ENCODE data around the gene GJC2. TPM values are rescaled to one million over a fixed set of nuclear protein-coding genes. Genes with fewer than 3 reads are reported as not detected.

Gene GJC2
- polyA plus RNA-seq, 1 of the 3 experiments (the other 2 are of a cell fraction) = 0.92 TPM

DNA sequence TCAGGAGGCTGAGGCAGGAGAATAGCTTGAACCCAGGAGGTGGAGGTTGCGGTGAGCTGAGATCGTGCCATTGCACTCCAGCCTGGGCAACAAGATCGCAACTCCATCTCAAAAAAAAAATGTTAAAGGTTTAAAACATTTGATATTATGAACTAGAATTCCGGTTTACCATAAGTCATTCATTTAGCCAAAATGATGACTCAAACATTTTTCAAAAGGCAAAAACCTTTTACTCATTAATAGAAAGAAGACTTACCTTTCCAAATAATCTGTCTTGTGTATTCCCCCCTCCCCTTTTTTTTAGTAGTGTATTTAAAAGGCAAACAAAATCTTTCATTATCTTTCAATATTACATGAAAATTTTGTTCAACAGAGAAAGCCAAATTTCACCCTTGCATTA is 32.4 kb upstream of the GJC2 start:
- 89% methylated on average over 4 of the region's 4 CpGs for WGBS (ENCODE audit: low lambda C conversion rate)
- TF ChIP-seq TCF12 (IDR thresholded peaks at IDR 0.05) (no peak), REST (IDR thresholded peaks at IDR 0.05; ENCODE audit: low read depth, low read length) (no peak), NFIC (IDR thresholded peaks at IDR 0.05; ENCODE audit: borderline replicate concordance) (no peak), EZH2phosphoT487 (IDR thresholded peaks at IDR 0.05; ENCODE audit: borderline replicate concordance, low read depth) (no peak), EP300 (IDR thresholded peaks at IDR 0.05; ENCODE audit: borderline replicate concordance in 1 of 2, low read depth in 1 of 2, low read length in 1 of 2) (no peak), IRF3 (IDR thresholded peaks at IDR 0.05; ENCODE audit: low read depth, low read length) (no peak), CHD2 (IDR thresholded peaks at IDR 0.05; ENCODE audit: low read length, partially characterized antibody) (no peak), RAD21 (IDR thresholded peaks at IDR 0.05; ENCODE audit: low read length) (no peak), NRF1 (IDR thresholded peaks at IDR 0.05; ENCODE audit: low read depth, low read length) (no peak), GATA2 (CRISPR knock-in tag; IDR thresholded peaks at IDR 0.05) (no peak), TEAD4 (IDR thresholded peaks at IDR 0.05; ENCODE audit: borderline replicate concordance, insufficient read depth) (no peak), FOXJ3 (CRISPR knock-in tag; IDR thresholded peaks at IDR 0.05) (no peak), POLR2AphosphoS5 (IDR thresholded peaks at IDR 0.05; ENCODE audit: low read depth, low read length) (no peak), ELF1 (IDR thresholded peaks at IDR 0.05) (no peak), JUND (IDR thresholded peaks at IDR 0.05) (no peak), GABPA (IDR thresholded peaks at IDR 0.05; ENCODE audit: low read depth) (no peak), RCOR1 (IDR thresholded peaks at IDR 0.05; ENCODE audit: low read length) (no peak), FOSL2 (IDR thresholded peaks at IDR 0.05; ENCODE audit: borderline replicate concordance, low read depth) (no peak)
- TF ChIP-seq, protein P1, sequence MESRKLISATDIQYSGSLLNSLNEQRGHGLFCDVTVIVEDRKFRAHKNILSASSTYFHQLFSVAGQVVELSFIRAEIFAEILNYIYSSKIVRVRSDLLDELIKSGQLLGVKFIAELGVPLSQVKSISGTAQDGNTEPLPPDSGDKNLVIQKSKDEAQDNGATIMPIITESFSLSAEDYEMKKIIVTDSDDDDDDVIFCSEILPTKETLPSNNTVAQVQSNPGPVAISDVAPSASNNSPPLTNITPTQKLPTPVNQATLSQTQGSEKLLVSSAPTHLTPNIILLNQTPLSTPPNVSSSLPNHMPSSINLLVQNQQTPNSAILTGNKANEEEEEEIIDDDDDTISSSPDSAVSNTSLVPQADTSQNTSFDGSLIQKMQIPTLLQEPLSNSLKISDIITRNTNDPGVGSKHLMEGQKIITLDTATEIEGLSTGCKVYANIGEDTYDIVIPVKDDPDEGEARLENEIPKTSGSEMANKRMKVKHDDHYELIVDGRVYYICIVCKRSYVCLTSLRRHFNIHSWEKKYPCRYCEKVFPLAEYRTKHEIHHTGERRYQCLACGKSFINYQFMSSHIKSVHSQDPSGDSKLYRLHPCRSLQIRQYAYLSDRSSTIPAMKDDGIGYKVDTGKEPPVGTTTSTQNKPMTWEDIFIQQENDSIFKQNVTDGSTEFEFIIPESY (IDR thresholded peaks at IDR 0.05; ENCODE audit: borderline replicate concordance, low read depth) = no peak

More for the DNA sequence above, 32.4 kb upstream of the GJC2 start:
- no peaks in the 10 kb centered on the region for H3K4me1 ChIP-seq (ENCODE audit: control insufficient read depth in 1 of 2, insufficient read depth in 2 of 2, low read depth in 1 of 2, low read length in 1 of 2)
- H3K27ac ChIP-seq (ENCODE audit: low read depth in 2 of 2, low read length in 1 of 2) = no peak overlapping the region
- POLR2A ChIA-PET = no interaction called here
- no peak overlapping the region for H3K4me2 ChIP-seq
- DNase-seq = no peak
- peaks cover 13% of the 10 kb centered on the region for H3K9me3 ChIP-seq
- no peaks in the 10 kb centered on the region for H4K20me1 ChIP-seq (ENCODE audit: insufficient read depth)
- H3K27me3 ChIP-seq (ENCODE audit: insufficient read depth) = no peaks in the 10 kb centered on the region
- H2AFZ ChIP-seq (ENCODE audit: low read depth) = no peak overlapping the region
- H3K36me3 ChIP-seq (replicated peaks in 1 of 2; ENCODE audit: control insufficient read depth in 1 of 2, insufficient read depth in 2 of 2, low read length in 1 of 2) = no peaks in the 10 kb centered on the region
- H3F3A ChIP-seq (replicated peaks; ENCODE audit: insufficient read depth) = peaks cover 3% of the 10 kb centered on the region
- no peaks in the 10 kb centered on the region for H3K9me2 ChIP-seq
- no peak overlapping the region for H3K4me3 ChIP-seq (ENCODE audit: low read depth in 2 of 2, low read length in 1 of 2)
- H3K9ac ChIP-seq = no peak overlapping the region
- CTCF ChIA-PET = no interaction called here
- H3K79me2 ChIP-seq (ENCODE audit: insufficient read depth) = no peaks in the 10 kb centered on the region; the same call in 1 of the 2 replicates
